ENCODE results near the gene MPZL1.
"Not testable (repeated sequence)": the region's sequence is repeated elsewhere in the genome, so short reads cannot be mapped to it uniquely, and the experiment has no call there.

GRCh38 chr1:167742392-167743057 lies 20.7 kb downstream of the MPZL1 start:
- TF ChIP-seq CTCF (IDR thresholded peaks at IDR 0.05; ENCODE audit: low read depth, low read length, poor library complexity, severe bottlenecking); EZH2phosphoT487 (IDR thresholded peaks at IDR 0.05; ENCODE audit: borderline replicate concordance, low read length): not testable (repeated sequence)

Data from DOHH2 (cell line).